Left hindlimb (tissue), 1 donor: ENCODE measurements around the gene LRRC26.
A peak's percentile ranks its signal among the peaks of the same experiment; 100 is the strongest.

Experiments used
- DNase-seq: peaks from one replicate; pipeline ENCODE4 v3.0.0-alpha.2; 2018

The LRRC26 gene, protein sequence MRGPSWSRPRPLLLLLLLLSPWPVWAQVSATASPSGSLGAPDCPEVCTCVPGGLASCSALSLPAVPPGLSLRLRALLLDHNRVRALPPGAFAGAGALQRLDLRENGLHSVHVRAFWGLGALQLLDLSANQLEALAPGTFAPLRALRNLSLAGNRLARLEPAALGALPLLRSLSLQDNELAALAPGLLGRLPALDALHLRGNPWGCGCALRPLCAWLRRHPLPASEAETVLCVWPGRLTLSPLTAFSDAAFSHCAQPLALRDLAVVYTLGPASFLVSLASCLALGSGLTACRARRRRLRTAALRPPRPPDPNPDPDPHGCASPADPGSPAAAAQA

DNA sequence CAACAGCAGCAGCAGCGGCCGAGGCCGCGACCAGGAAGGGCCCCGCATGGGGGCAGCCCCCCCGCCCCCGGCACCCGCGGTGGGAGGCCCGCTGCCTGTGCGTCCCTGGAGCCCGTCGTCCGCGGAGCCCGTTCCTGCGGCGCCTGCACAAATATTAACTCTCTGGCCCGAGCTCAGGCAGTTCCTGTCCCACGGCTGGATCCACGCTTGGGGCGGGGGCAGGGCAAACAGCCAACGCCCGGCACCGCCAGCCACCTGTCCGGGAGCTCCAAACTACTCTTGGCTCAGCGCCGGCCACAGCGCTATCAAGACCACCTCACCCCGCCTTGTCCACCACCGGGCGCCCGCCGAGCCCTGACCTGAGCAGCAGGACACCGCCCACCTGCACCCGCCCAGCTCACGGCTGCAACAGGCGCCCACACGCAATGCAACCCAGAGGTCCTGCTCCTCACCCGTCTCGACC, at the start of gene LRRC26:
LRRC26 (minus strand) TSS at position 156 of the 463 bp plus-strand sequence; CDS start at position 48, 108 bp downstream.
- no peak for DNase-seq

DNA sequence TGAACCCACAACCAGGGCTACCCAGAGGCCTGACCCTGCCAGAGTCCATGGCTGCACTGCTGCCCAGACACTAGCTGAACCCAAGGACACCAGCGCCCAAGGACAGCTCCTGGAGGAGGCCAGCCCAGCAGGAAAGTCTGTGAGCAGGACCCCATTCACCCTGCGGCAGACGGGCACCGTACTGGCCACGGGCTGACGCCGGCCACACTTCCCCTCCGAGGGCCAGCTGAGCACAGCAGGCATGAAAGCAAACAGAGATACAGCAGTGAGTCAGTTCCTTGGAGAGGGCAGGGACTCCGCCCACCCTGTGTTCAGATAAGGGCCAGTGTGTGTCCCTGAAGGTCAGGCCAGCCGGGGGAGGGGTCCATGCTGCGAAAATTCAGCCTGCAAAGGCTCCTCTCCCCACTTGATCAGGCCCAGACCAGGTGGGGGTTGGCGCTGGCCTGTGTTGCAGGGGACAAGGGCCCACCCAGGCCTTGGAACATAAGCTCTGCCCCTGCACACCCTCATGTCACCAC, 49.0 kb upstream of the LRRC26 start:
- no peak for DNase-seq

DNA sequence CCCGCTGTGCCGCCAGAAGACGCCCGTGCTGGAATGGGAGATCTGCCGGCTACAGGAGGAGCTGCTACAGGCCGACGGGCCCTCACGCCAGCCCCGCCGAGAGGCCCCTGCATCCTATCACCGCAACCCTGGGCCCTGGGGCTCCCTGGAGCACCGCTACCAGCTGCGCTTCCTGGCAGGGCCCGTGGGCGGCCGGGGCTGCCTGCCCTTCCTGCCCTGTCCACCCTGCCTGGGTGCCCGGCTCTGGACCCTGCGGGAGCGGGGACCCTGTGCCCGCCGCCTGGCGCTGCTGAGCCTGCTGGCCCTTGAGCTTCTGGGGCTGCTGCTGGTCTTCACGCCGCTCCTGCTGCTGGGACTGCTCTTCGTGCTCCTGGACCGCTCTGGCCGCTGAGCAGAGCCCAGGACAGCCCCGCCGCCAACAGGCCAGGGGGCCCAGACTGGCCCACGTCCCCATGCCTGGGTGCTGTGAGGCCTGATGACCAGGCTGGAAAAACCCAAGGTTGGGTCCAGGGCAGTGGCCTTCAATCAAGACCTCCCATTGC, 48.4 kb upstream of the LRRC26 start:
- no peak for DNase-seq

DNA sequence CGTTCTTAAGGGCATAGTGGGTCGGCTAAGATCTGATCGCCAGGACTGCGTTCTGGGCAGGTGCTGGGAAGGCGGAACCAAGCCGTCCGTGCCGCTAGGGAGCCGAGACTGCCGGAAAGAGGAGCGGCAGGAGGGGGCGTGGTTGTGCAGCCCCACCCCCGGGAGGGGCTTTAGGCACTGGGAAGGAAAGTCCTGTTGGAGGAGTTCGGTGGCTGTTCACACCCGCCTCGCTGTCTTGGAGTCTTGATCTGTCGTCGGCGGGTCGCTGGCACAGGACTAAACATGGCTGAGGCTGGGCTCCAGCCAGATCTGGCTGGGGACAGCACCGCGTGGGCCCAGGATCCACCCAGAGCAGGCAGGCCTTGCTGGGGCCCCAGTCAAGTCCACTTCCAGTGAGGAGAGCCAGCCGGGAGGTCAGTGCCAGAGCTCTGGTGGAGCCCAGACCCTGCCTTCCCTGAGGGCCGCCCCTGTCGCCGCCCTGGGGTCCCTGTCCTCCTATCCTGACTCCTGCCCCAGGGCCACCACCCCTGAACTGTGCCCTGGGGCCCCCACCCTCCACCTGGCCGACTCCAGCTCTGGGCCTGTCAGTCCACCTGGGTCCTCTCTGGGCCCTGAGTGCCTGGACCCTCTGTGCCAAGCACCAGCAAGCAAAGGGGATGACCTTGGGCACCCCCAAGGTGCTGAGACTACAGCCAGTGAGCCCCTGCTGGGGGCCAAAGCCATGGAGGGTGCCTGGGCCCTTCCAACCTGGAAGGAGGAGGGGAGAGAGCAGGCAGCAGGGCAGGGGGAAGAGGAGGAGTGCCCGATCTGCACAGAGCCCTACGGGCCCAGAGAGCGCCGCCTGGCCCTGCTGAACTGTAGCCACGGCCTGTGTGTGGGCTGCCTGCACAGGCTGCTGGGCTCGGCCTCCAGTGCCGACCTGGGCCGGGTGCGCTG, 47.7 kb upstream of the LRRC26 start:
- DNase-seq: no peak

DNA sequence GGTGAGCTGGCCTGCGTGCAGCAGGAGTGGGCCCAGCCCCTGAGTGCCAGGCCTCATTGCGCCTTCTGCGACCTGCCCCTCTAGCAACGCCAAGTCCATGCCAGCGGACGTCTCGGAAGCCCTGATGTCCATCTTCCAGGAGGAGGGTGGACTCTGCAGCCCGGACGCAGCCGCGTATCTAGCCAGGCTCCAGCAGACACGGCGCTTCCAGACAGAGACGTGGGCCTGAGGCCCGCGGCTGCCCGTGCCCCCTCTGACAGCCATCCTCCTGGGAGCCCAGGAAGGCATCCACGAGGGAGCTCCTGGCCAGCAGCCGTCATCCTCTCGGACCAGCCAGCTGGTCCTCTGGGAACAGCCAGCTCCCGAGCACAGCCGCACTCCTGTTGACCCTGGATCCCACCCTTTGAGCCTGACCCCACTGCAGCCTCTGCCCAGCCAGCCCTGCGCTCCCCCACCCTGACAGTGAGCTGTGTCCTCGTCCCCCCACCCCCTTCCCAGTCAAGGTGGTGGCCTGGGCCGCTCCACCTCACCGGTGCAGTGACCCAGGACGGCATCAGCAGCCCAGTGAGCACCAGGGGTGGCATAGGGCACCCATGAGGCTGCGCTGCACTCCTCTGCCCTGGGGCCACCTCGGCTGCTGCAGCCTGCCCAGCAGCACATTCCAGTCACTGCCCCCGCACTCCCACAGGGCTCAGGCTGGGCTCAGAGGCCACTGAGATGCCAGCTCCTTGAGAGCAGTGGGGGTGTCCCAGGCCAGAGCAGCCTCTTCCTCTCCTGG, 46.5 kb upstream of the LRRC26 start:
- DNase-seq: no peak

DNA sequence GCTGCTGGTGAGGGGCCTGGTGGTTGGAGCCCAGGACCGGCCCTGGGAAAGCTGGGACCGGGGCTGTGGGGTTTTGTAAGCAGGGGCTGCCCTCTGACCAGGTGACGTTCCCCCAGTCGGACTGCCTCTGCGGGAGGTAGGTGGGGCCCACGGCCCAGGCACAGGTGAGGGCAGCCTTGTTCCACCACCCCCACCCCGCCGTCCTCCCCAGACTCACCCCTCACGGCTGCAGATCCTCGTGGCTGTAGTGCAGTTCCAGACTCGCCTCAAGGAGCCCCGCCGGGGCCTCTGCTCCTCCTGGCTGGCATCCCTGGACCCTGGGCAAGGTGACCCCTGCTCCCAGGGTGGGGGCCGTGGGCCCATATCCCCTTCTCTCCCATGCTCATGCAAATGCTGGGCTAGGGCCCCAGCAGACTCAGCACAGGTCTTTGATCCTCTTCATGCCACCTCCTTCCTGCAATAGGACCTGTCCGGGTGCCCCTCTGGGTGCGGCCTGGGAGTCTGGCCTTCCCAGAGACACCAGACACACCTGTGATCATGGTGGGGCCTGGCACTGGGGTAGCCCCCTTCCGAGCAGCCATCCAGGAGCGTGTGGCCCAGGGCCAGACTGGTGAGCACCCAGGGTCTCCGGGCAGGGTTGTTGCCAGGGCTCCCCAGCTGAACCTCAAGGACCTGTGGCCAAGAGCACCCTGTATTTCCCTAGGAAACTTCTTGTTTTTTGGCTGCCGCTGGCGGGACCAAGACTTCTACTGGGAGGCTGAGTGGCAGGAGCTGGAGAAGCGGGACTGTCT, 45.5 kb upstream of the LRRC26 start:
- no peak for DNase-seq

DNA sequence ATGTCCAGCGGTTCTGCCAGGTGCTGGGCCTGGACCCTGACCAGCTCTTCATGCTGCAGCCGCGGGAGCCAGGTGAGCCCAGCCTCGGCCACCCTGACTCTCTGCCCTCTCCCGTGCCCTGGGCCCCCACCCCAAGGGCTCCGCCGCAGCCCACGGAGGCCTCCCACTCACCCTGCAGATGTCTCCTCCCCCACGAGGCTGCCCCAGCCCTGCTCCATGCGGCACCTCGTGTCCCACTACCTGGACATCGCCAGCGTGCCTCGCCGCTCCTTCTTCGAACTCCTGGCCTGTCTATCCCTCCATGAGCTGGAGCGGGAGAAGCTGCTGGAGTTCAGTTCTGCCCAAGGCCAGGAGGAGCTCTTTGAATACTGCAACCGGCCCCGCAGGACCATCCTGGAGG, 44.8 kb upstream of the LRRC26 start:
- no peak for DNase-seq

DNA sequence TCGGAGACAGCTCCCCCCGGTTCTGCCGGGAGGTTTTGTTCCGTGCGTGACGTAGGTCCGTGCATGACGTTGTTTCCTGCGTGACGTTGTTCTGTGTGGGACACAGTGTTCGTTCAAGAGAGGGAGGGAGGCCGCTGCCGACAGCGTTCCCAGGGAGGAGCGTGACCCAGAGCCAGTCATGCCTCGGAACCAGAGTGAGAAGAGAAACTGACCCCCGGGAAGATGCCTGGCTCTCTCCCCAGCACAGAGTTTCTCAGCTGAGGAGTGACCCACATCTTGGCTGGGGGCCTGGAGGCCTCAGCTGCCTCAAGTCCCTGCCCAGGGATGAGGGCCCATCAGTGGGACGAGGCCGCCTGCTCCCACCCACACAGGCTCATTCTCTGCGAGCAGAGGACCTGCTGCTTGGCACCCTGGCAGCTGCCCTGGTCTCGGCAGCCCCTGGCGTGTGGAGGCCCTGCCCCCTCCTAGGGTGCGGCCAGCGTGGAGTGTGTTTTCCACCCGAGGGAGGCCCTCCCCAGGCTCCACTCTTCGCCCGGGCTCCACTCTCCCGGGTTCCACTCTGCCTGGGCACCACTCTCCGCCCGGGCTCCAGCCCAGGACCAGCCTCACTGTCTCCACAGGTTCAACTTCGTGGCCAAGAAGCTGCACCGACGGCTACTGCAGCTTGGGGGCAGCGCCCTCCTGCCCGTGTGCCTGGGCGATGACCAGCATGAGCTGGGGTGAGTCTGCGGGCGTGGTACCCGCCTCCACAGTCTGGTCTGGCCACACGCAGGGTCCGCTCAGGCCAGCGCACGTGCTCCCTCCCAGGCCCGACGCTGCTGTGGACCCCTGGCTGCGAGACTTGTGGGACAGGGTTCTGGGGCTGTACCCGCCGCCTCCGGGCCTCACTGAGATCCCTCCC, 43.6 kb upstream of the LRRC26 start:
- DNase-seq: no peak

DNA sequence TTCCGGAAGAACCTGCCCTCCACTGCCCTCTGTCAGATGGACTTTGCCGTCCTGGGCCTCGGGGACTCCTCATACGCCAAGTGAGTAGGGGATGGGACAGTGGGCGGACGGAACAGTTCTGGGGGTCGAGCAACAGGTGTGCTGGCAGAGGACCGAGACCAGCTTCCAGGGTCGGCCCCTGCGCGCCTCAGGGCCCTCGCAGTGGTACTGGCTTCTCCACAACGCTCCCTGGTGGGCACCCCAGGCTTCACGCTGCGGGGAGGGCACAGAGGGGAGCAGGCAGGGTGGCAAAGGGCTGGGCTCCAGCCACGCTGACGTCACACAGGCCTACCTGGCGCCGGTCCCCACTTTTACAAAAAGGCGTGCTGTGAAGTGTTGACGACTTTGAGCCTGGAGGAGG, 42.7 kb upstream of the LRRC26 start:
- DNase-seq: no peak

DNA sequence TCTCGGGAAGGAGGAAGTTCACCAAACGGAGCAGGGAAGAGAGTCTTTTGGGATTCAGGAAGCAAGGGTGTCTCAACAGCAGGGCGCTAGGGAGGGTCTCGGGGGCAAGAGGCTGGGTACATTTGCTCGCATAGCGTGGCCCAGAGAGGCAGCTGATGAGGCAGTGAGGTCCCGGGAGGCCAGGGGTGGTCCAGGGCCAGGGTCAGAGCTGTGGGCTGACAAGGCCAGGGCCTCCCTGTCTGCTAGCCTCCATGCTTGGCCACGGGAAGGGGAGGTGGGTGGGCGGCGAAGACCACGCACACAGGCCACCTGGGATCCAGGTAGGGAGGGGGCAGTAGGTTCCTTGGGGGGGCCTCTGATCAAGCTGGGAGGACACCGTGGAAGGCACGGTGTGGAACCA, 41.7 kb upstream of the LRRC26 start:
- DNase-seq: no peak

DNA sequence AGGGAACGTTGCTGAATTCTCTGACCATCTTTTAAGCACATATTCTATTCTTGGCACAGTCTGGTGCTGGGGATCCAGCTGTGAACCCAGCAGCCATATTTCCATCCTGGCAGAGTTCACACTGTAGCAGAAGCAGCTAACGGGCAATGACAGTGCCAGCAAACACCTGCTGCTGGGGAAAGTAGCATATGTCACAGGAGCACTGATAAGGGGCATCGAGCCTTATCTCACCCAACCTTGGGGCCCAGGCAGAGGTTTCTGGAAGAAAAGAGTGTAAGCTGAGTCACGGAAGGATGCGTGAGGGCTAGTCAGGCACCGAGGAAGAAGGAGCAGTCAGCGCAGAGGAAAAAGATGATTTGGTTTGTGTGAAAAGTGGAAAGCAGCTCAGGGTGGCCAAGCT, 36.8 kb upstream of the LRRC26 start:
- no peak for DNase-seq

DNA sequence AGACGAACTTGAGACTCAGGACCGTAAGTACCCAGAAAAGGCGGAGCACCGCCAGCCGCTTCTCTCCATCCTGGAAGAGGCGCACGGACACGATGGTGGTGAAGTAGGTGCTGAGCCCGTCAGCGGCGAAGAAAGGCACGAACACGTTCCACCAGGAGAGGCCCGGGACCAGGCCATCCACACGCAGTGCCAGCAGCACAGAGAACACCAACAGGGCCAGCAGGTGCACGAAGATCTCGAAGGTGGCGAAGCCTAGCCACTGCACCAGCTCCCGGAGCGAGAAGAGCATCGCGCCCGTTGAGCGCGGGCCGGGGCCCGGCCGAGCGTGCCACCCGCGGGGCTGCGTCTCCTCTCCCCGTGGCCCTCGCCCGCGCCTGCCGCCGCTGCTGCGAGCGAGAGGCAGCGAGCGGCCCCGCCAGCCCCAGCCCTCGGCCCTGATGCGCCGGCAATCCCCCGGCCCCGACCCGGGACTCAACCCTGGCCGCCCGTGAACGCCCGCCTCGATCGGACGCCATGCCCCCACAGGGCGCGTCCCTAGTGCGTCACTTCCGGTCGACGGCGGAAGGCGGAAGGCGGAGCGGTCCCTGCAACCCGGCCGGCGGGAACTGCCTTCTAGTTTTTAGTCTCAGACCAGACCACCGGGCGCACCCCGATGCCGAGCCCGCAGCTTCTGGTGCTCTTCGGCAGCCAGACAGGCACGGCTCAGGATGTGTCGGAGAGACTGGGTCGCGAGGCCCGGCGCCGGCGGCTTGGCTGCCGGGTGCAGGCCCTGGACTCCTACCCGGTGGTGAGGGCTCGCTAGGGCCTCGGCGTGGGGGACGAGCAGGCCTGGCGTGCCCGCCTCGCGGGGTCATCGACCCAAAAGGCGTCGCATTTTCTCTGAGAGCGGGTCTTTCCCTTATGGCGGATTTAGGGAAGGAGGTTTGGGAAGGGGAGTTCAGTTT, 35.5 kb upstream of the LRRC26 start, which contains the start of the genes NDOR1 and TMEM203:
NDOR1 (plus strand) TSS at position 575 of the 944 bp plus-strand sequence; CDS start at position 653, 78 bp downstream.
TMEM203 (minus strand) TSS at position 523 of the 944 bp plus-strand sequence; CDS start at position 289, 234 bp downstream.
- DNase-seq: peak; percentile 92

DNA sequence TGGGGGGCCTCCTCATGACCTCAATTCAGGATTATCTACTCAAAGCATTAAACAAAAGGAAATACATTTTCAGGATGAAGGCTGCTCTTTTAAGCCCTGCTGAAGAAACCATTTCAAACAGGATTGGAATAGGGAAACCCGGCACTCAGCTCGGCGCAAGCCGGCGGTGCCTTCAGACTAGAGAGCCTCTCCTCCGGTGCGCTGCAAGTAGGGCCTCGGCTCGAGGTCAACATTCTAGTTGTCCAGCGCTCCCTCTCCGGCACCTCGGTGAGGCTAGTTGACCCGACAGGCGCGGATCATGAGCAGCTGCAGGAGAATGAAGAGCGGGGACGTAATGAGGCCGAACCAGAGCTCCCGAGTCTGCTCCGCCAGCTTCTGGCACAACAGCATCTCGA, 34.9 kb upstream of the LRRC26 start:
- DNase-seq: no peak

DNA sequence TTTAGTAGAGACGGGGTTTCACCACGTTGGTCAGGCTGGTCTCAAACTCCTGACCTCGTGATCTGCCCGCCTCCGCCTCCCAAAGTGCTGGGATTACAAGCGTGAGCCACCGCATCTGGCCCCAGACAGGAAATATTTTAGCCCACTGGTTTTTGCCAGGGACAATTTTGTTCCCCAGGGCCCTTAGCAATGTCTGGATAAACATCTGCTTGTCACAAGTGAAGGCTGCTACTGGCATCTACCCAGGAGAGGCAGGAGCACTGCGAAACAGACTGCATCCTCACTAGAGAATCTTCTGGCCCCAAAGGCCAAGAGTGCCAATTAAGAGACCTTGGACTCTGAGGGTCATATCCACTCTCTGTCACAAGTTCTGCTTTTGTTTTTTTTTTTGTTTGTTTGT, 33.1 kb upstream of the LRRC26 start:
- no peak for DNase-seq

DNA sequence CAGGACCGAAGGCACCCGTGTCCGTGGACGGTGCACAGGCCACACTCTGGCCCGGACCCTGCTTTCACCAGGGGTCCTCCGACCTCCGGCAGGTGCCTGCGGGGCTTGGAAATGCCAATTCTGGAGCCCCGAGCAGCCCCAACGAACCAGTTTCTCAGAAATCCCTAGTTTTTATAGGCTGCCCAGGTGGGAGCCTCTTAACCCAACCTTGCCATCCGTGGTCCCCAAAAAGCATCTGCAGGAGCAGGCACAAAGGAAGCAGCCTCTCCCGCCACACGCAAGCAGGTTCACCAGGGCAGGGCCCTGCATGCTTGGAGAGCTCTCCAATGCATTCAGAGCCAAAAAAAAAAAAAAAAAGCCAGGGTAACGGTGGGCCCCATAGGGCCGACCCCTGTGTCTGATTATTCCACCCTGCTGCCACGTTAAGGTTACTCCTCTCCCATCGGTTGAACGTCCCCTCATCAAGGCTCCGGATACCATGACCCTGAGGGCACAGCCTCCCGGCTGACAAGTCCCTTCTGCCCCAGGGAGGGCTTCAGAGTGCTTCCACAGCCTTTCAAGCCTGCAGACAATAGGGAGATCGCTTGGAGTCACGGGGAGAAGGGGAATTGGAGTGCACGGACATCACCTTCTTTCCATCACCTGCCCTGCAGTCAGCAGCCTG, 31.5 kb upstream of the LRRC26 start:
- no peak for DNase-seq

DNA sequence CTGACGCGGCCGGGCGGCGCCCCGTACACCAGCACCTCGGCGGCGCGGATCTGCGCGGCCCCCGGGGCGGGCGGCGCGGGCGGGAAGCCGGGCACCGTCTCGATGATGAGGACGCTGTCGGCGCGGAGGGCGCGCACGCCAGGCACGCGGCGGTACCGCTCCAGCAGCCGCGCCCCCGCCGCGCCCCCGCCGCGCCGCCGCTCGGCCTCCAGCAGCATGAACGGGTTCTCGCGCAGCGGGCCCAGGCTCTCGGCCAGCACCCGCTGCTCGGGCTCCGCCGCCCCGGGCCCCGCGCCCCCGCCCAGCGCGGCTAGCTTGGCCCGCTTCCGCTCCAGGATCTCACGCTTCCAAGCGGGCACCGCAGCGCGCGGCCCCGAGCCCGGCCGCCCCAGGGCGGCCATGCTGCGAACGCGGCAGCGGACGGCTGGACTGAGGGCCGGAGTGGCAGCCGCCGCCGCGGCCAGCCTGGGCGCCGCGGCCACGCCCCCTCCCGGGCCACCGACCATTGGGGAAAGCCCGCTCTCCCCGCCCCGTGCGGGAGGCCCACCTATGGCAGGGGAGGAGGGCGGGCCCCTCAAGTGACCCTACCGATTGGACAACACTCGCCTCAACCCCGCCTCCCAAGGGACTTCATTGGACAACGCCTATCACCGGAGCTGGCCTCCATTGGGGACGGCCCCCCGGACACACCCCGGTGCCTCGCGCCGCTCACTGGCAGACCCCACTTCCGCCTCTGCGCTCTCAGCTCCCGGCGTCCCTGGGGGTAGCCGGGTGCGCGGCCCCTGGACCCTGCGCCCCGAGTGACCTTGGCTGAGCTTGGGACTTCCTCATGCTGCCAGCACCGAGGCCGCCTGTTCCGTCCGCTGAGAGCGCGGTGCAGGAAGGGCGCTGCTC, 30.7 kb upstream of the LRRC26 start, which contains the start of gene TPRN:
TPRN (minus strand) TSS at position 431 of the 894 bp plus-strand sequence; CDS start at position 401, 30 bp downstream.
- peak; percentile 98 for DNase-seq

DNA sequence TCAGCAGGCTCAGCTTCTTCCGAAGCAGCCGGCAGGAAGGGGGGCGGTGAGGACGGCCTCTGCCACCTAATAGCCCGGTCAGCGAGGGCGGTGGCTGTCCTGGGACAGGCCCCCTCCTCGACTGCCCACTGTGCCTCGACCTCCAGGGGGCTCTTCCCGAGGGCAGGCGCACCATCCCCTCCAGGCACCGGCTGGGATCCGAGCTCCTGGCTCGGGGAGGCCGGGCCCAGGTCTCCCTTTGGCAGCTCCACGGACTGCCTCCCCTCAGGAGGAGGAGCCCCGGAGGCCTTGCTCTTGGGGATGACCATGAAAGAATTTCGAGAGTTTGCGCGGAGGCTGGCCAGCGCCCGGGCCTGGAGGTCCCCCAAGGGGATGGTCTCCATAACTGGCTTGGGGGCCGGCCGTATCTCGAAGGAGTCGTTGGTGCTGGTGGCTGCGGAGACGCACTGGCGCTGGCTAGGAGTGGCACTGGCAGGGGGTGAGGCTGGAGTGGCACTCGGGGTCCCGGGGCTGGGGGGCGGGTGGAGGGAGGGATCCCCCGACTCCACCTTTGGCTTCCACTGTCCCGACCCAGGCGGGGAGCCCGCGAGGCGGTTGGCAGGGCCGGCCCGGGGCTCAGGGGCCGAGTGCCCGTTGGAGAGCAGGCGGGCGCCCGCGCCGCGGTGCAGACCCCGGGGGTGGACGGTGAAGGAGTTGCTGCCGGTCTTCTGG, 29.7 kb upstream of the LRRC26 start:
- DNase-seq: no peak
